GM19193 (cell line): ENCODE measurements around the gene NUDT7.

Experiments
- POLR2A ChIP-seq: IDR thresholded peaks from 4 replicates; pipeline ENCODE4 v1.6.1; 2011; ENCODE audit not compliant: insufficient read depth, insufficient read length; ENCODE audit errors: extremely low read depth

The NUDT7 gene

GRCh38 chr16:77749415-77749814, 27.1 kb downstream of the NUDT7 start:
- no peak for TF ChIP-seq POLR2A

GRCh38 chr16:77758046-77758445, 35.7 kb downstream of the NUDT7 start:
- no peak for TF ChIP-seq POLR2A

DNA sequence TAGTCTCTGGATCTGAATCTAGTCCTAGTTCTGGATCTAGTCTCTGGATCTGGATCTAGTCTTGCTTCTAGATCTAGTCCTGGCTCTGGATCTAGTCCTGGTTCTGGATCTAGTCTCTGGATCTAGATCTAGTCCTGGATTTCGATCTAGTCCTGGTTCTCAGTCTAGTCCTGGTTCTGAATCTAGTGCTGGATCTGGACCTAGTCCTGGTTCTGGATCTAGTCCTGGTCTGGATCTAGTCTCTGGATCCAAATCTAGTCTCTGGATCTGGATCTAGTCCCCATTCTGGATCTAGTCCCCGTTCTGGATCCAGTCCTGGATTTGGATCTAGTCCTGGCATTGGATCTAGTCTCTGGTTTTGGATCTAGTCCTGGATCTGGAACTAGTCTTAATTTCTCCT, 36.2 kb downstream of the NUDT7 start:
- no peak for TF ChIP-seq POLR2A

DNA sequence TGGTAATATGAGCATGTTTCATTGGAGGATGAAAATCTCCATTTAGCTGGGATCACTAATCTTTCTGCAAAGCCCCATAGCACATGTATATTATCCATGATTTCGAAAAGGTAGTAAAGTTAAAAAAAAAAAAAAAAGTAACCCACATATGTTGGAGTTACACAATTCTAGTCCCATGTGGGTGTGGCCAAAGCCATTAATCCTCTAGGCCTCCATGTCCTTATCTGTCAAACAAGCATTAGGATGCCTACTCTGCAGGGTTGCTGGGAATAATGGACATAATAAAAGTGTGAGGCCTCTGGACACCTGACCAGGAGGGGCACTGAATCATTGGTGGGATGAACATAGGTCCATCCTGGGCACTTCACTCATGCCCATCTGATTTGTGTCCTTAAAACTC, 36.9 kb downstream of the NUDT7 start:
- TF ChIP-seq POLR2A: no peak

DNA sequence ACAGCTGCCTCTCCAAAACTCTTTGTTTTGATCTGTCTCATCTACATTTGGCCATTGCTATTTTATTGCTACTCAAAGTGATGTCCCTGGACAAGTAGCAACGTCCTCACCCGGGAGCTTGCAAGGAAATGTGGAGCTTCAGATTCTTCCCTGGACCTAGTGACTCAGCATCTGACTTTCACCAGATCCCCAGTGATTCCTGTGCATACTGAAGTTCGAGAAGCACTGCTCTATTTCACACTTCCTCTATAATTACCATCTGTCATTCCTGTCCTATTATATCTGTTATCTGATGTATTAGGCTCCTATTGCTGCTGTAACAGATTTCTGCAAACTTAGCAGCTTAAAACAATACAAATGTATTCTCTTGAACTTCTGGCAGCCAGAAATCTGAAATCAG, 37.5 kb downstream of the NUDT7 start:
- TF ChIP-seq POLR2A: no peak

DNA sequence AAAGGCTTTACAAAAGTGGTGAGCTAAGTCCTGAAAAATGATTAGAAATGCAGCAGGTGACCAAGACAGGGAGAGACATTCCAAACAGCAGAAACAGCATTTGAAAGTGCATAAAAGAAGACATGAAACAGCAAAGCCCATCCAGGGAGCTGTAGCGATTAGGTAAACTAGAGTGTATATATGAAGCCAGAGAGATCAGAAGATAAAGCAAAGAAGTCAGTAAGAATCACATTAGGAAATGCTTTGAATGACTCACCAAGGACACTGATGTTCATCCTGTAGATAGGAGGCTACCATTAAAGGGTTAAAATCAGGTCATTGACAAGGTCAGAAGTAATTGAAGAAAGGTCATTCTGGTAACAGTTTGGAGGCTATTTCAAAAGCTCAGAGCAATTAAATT, 38.5 kb downstream of the NUDT7 start:
- no peak for TF ChIP-seq POLR2A

- TF ChIP-seq POLR2A: no peak
Measured at GRCh38 chr16:77761204-77761603, 38.9 kb downstream of the NUDT7 start.

DNA sequence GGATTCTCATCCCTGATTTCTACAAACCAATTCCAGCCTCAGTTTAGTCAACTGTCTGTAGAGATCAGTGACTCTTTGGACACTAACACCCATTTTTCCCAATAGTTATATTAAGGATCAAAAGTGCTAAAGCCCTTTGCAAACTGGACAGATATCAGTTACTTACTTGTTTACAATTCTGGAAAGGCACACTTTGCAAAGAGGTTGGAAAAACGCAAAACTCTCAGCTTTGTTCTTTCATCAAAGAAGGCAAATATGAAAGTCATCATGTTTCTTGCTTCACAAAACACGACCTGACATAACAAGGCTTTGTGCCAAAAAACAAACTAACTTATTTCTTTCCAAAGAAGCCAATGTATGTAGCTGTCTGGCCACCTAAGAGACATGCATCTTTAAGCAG, 39.9 kb downstream of the NUDT7 start:
- TF ChIP-seq POLR2A: no peak

DNA sequence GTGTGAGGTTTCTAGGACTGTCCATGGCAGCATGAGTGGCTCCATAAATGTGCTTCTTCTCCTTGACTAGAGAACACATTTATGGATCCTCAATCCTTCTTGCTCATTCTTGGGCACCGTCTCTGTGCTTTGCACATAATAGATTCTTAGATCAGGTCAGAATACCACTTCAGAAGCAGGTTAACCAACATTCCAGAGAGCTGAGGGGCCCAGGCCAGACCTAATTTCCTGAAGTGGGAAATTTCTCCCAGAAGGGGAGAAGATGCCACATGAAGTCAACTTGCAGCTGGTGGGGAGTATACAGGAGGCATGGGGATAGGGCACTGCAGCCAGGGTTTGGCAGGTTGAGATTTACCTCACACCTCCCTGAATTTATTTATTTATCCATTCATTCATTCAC, 41.7 kb downstream of the NUDT7 start:
- TF ChIP-seq POLR2A: no peak

GRCh38 chr16:77767211-77767610, 44.9 kb downstream of the NUDT7 start:
- TF ChIP-seq POLR2A: no peak

DNA sequence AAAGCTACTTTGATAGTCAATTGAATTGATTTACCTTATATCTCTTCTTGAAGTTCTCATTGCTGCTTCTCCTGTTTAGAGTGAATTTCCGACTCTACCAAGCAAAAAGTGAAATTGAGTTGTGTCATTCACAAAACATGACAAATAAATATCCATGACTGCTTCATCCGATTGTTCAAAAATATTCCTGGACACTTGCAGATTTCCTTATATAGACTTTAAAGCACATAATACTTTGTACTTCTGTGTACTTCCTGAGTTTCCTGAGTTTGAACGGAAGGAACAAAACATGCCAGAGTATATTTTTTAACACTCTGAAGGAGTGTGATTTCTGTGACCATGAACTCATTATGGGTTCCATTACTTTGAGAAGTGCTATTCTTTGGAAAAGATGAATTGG, 45.5 kb downstream of the NUDT7 start:
- no peak for TF ChIP-seq POLR2A

- no peak for TF ChIP-seq POLR2A
Measured at GRCh38 chr16:77775911-77776909, 53.9 kb downstream of the NUDT7 start.

- no peak for TF ChIP-seq POLR2A
Measured at GRCh38 chr16:77777745-77778144, 55.4 kb downstream of the NUDT7 start.

- TF ChIP-seq POLR2A: no peak
Measured at GRCh38 chr16:77780378-77780837, 58.1 kb downstream of the NUDT7 start.

DNA sequence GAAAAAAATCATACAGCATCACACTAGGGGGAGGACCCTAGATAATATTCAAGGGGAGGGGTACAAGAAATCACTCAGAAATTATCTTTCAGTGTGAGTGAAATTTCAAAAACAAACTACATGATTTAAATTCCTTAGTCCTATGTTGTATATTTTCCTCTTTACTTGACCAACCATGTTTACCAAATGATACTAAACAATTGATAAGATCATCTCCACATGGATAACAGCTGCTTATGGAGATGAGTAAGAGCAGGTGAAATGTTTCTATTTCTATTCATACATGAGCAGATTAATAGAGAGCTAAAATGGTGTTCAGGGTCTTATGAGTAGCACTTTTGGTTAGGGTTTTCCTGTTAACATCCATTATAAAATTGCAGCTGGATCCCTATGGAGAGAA, 58.8 kb downstream of the NUDT7 start:
- no peak for TF ChIP-seq POLR2A

DNA sequence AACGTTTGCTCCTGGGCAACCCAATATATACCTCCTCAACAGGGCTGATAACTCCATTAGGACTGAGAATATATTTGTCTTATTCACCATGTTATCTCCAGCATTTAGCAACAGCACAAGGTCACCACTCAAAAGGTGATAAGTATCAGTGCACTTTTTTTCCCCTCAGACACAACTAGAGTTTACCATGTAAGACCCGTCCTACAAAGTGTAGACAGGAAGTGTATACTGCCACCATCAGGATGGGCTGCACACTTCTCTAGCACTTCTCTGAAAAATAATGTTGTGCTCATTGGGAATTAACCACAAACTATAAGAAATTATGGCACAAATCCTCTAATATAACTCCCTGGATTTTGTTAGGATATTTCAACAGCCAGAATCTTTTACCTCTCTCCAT, 60.4 kb downstream of the NUDT7 start:
- TF ChIP-seq POLR2A: no peak

- TF ChIP-seq POLR2A: no peak
Measured at GRCh38 chr16:77784441-77785372, 62.4 kb downstream of the NUDT7 start.
